Effector CD8-positive, alpha-beta T cell (primary cell): Measurements from ENCODE around the gene DNASE1L2.
"Not testable (repeated sequence)": the region's sequence is repeated elsewhere in the genome, so short reads cannot be mapped to it uniquely, and the experiment has no call there.

Experiments
- DNase-seq: peaks from one replicate; lab custom pipeline; 2025; lab: John Stamatoyannopoulos, UW

The DNASE1L2 gene

DNA sequence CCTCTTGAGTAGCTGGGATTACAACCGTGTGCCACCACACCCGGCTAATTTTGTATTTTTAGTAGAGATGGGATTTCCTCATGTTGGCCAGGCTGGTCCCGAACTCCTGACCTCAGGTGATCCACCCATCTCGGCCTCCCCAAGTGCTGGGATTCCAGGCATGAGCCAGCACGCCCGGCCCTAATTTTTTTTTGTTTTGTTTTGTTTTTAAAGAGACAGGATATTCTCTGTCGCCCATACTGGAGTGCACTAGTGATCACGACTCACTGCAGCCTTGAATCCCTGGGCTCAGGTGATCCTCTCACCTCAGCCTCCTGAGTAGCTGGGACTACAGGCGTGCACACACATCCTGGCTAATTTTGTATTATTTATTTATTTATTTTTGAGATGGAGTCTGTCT is 4.1 kb downstream of the DNASE1L2 start:
- not testable (repeated sequence) for DNase-seq

DNA sequence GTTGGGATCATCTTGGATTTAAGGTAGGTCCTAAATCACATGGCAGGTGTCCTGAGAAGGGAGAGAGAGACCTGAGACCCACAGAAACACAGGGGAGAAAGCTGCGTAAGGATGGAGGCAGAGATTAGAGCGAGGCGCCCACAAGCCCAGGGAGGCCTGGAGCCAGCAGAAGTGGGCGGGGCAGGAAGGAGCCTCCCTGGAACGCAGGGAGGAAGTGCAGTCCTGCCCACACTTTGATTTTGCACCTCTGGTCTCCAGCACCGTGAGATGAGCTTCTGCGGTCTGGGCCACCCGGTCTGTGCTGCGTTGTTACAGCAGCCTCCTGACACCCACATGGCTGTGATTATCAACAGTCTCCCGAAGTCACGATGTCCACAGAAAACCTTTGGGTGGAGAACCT is 6.4 kb downstream of the DNASE1L2 start:
- no peak for DNase-seq

DNA sequence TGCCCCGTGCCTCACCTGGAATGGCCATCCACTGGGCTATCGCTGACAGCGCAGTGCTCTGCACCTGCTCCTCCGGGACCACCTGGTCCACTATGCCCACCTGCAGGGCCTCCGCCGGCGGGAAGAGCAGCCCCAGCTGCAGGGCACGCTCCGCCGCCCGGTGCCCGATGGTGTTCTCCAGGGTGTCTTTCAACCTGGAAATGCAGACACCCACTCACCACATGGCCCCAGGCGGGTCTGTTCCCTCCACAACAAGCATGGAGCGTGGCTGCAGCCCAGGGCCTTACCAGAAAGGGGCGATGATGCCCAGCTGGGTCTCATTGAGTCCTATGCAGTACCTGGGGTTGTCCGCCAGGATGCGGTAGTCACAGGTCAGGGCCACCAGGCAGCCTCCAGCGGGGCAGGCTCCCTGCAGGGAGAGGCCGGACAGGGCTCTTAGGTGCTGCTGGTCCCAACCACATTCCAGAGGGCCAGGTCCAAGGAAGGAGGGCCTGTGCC is 6.8 kb downstream of the DNASE1L2 start:
- DNase-seq: no peak

DNA sequence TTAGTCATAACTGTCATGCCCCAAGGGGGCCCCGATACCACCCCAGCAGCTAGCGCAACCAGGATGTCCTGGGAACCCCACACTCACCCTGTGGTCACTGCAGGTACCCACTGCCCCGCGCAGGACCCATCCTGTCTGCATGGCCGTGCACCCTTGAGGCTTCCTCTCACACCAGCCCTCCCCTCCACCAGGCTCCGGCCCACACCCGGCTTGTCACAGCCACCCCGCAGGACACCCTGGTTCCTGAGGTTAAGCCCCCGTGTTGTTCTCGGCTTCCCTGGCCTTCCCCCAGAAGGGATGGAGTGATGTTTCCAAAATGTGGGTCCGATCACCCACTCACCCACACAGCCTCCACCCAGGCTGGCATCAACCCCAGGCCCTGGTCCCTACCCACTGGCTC is 7.5 kb downstream of the DNASE1L2 start:
- DNase-seq: no peak

DNA sequence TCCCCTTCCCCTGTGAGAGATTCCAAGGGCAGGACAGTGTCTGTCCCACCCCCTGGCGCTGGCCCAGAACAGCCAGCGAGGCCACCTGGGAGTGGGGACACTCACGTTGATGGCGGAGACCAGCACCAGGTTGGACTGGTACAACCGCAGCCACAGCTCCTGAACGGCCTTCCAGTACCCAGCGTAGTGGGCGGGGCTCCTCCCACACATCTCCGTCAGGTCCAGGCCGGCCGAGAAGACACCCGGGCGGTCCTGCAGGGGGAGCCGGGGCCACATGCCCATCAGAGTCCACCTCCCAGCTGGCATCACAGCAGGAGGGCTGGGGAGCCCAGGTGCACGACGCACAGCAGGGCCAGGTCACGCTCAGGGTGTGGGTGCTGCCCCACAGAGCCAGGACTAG is 8.1 kb downstream of the DNASE1L2 start:
- no peak for DNase-seq

DNA sequence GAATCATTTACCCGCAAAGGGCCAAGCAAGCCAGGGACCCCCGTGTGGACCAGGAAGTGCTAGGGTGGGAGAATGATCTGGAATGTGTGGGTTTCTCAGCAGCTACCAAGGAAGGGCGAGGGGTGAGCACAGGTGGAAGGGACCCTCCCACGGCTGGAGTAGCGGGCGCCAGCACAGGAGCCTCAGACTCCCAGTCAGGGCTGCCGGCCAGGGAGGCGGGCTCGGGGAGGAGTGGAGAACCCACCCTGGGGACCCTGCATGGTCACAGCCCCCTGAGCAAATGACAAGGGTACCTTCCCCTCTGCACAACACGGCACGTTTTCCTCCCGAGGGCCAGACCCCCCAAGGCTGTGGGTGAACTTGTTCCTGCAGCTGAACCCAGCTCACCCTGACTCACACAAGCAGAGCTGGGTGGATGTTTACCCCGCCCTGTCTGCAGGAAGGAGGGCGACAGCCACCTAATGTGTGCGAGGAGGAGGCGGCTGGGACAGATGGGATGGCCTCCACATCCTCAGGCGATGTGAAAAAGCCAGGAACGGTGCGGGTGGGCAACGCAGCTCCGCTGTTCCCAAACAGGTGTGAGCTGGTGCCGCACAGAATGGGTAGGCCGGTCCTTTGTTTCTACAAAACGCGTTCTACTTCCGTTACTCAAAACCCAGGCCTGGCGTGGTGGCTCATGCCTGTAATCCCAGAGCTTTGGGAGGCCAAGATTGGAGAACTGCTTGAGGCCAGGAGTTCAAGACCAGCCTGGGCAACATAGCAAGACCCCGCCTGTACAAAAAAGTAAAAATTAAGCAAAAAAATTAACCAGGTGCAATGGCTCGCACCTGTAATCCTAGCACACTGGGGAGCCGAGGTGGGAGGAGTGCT is 8.9 kb downstream of the DNASE1L2 start:
- DNase-seq: no peak

DNA sequence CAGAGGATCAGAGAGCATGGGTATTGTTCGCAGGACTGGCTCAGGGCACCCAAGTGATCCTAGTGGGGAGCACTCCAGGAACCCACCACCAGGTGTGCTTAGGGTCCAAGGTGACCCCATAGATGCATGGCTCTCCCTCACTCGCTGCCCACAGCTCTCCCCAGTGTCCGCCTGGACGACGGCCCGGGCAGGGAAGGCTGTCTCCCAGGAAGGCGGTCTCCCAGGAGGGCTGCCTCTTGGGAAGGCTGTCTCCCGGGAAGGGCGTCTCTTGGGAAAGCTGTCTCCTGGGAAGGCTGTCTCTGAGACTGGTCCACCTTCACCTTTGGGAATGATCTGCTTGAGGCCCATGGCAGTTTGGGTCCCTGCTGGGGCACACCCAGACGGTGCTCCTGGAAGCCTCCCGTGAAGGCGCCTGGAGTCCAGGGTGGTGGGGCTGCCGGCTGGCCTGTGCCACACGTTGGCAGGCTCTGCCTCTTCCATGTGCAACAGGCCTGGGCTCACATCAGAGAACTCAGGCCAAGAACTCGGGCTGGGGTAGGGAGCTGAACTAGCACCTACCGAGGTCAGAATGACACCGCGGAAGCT is 10.1 kb downstream of the DNASE1L2 start:
- no peak for DNase-seq

DNA sequence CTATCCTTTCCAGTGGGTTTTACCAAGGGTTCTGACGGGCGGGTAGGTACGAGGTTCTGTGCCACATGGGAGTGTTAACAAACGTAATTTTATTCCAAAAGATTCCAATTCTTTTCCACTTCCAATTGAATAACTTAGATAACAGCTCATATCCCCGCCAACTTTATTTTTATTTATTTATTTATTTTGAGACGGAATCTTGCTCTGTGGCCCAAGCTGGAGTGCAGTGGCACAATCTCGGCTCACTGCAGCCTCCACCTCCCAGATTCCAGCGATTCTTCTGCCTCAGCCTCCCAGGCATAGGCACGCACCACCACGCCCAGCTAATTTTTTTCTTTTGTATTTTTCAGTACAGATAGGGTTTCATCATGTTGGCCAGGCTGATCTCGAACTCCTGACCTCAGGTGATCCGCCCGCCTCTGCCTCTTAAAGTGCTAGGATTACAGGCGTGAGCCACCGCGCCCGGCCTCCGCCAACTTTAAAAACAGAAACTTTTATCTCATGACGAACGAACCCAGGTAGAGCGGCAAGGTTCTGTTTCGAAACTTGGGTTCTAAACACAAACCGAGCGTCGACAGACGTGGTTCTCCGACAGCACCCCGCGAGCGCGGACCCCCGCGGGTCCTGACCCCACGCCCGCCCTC is 14.5 kb downstream of the DNASE1L2 start:
- peak; percentile 22 for DNase-seq

DNA sequence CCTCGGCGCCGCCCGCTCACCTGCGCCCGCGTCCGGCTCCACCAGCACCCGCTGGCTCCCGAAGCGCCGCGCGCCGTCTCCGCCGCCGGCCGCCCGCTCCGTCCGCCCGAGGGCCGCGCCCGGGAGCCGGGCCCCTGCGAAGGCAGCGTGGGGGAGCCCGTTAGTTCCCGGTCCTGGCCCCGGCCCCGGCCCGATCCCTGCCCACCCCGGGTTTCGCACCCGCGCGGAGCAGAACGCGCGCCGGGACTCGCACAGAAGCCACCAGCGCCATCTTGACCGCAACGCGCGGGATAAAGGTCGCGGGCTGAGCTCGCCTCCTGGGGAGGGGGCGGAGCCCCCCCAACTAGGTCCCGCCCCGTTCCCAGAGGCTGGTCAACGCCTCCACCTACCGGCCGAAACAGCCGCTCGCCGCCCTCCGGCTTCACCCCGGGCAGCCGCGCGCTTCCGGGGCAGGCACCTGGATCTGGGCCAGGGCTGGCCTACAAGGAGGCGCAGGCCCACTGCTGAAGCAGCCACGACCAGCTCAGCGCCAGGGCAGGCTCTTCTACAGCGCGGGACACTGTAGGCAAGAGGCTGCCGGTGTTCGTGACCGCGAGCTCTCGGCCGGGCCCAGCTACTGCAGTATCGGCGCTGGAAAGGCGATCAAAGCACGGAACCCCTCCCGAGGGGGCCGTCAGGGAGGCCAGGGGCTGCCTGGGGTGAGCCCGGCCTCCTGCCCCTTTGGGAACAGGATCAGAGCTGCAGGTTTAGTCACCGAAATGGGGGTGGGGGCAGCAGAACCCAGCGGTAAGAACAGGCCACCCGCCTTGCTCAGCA is 15.3 kb downstream of the DNASE1L2 start, which contains the start of gene ECI1:
Gene ECI1 (minus strand): TSS at position 292 of the 816 bp plus-strand sequence. CDS start 21 bp downstream, at position 271.
- DNase-seq: peak; percentile 60

DNA sequence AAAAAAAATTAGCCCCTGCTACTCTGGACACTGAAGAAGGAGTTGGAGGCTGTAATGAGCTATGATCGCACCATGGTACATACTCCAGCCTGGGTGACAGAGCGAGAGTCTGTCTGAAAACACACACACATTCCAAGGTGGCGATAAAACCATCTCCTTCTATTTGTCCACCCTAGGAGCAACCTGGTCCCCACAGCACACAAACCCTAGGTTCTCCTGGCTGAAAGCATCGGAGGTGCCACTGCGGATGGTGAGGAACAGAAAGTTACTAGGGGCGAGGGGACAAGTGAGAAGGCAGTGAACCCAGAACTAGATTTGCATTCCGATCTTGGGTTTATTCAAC is 16.5 kb downstream of the DNASE1L2 start:
- DNase-seq: no peak

DNA sequence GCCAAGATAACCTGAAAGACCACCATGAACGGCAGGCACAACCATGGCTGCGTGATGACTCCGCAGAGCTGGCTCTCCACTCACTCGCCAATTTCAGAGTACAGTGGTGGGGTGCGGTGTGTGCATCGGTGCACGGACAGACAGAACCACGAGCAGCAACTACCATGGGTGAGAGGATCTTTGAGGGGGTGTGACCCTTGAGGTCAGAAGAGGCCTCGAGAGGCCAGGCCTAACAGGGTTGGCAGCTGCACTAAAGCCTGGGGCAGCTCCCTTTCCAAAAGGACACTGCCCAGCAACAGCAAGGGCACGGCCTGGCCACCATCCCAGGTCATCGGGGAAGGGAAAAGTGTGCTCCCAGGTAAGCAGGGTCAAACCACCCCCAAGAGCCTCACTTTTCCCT is 17.0 kb downstream of the DNASE1L2 start:
- no peak for DNase-seq

DNA sequence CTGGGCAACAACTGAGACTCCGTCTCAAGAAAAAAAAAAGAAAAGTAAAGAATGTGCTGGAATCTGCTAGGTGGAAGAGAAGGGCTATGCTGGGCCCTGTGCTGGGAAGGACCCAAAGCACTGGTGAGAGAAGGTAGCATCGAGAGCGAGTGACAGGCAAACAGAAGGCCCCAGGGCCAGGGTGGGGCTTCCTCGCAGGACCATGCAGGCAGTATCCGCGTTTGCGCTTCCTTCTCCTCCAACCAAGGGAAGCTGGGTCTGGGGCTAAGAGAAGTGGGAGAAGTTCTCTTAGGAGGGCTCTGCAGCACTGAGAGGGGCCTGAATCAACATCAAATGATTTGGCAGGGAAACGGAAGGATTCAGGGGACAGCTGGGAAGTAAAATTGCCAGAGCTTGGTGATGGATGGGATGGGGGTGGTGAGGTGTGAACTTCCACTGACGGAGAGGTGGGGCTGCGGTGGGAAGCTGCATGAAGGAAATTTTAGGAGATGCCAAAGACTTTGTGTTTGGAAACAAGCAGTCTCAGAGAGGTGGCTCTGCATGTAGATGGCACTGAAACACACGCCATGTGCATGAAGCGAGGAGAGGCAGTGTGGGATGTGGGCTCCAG is 20.4 kb downstream of the DNASE1L2 start:
- DNase-seq: no peak

DNA sequence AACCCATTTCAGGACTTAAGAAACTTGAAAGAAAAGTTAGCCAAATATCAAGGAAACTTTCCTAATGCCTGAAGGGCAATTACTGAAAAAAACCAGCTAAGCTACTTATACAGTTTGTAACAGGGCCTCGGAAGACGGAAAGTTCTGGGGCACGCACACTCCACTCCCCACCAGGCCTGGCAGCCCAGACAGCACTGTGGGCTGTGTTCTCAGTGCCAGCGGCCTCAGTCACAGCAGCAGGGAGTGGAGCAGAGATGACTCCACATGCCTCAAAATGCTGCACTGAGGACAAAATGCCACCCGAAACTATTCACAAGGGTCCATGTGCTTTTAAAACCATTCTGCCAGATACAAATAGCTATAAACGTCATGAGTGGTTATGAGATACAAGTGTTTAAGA is 21.5 kb downstream of the DNASE1L2 start:
- DNase-seq: no peak

DNA sequence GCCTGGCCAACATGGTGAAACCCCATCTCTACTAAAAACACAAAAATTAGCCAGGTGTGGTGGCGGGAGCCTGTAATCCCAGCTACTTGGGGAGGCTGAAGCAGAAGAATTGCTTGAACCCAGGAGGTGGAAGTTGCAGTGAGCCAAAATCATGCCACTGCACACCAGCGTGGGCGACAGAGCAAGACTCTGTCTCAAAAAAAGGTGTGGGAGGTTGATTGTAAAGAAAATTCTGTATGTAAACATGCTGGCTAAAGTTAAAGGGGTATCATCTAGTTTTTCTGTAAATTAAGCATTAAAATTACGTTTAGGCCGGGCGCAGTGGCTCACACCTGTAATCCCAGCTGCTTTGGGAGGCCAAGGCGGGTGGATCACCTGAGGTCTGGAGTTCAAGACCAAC is 22.3 kb downstream of the DNASE1L2 start:
- DNase-seq: not testable (repeated sequence)

DNA sequence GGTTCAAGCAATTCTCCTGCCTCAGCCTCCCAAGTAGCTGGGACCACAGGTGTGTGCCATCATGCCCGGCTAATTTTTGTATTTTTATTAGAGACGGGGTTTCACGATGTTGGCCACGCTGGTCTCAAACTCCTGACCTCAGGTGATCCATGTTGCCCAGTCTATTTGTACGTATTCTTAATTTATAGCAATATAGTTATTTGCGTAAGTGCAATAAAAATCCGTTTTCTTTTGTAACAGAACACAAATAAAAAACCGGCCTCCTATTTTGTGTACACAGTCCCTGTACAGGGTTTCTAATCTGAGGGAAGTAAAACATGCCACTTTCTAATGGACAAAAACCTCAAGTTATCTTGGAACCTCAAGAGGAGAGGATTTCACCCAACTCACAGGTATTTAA is 24.0 kb downstream of the DNASE1L2 start:
- DNase-seq: no peak

DNA sequence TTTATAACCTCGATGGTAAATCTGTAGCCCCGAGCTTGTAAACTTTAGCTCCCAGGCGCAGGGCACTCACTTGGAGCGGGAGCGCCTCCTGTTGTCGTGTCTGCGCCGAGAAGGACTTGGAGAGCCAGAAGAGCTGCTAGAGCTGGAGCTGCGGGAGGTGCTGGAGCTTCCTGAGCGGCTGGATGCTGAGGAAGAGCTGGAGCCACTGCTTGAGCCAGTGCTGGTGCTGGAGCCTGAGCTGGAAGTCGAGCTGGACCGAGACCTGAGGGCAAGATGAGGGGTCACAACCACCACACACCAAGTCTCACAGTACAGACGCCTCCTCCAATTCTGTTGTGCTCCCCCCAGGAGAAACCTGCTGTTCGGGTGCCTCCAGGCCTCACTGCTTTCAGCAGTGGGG is 26.8 kb downstream of the DNASE1L2 start:
- not testable (repeated sequence) for DNase-seq

DNA sequence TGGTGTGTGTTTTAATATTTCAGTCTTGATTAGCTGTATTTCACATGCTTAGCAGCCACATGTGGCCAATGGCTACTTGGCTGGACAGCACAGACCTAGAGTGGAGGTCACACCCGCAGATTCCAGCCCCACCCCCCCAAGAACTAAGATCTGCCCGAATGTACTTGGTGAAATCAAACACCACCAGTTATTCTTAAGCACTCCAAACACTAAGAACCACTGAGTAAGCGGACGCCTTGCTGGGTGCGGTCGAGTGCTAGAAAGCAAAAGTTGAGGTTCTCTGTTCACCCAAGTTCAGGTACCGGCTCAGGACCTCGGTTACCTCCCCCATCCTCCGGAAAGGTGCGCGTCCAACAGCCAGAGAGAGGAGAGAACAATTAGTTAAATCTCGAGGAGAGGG is 30.6 kb downstream of the DNASE1L2 start:
- DNase-seq: not testable (repeated sequence)

DNA sequence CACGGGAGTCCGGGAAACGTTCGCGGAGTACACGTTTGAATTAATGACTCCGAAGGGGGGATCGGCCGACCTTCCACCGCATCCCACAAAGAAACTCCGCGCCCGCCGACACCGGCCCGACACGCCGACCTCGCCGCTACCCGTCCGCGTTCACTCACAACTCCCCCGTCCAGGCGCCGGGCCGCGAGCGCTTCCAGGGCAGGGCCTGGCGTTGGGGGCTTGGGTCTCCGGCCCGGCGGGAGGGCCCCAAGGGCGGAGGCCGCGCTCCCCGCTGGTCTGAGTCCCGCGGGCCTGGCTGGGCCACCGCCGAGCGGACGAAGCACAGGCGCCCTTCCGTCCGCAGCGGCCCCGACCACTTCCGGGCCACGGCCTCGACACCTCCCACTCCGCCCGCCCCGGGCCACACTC is 31.3 kb downstream of the DNASE1L2 start:
- DNase-seq: not testable (repeated sequence)

DNA sequence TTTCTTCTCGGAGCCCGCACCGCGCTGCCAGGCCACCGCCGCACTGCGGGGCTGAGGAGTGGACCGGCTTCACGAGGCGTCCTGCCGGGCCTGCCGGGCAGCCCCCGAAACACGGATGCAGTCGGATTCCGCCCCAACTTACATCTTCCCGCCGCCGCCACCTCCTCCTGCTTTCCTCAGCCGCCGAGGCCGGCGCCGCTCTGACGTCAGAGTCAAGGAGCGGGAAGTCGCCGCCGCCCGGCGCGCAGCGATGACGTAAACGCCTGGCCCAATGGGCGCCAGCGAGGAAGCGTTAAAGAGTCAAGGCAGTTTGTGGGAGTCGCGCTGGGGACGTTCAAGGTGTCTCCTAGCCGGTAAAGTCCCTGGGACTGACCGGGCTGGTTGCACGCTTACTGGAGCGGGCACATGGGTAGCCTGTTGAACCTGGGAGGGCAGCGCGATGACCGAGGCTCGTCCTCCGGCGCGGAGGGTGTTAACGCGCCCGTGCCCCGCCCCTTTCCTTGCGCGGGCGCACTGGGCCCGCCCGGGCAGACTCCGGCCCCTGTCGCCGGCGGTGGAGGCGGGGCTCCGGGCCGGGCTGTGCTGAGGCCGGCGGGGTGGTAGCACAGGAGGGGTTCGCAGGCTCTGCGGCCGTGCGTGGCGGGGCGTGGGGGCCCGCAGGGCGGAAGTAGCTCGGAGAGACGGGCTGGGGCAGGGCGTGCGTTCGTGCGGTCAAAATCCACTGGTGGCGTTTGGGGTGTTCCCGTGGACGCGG is 31.8 kb downstream of the DNASE1L2 start, which contains the start of gene RNPS1:
Gene RNPS1 (minus strand): TSS at position 214 of the 754 bp plus-strand sequence. CDS start 3,483 bp downstream, outside the sequence.
- peak; percentile 89 for DNase-seq

DNA sequence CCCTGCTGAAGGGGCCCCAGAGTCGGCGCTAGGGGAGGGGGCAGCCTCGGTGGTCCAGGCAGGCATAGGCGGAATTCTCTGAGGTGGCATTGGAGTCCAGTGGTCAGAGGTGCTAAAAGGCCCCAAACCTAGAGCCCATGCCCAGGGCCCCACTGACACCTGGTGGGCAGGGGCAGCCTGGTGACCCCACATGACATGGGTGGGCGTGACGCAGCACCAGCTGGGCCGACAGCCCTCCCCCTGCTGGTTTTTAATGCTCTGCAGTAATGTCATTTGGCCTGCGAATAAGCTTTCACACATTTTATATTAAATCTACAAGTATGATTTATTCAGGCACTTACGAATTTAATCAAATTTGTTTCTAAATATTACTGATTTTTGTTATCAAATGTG is 33.8 kb downstream of the DNASE1L2 start:
- DNase-seq: no peak
